Activated T-cell treated with anti-CD3 and anti-CD28 coated beads, Interleukin-2, amount 50 U/mL, for 48 hours (primary cell): ENCODE measurements around the gene C5AR1.
A peak's percentile ranks its signal among the peaks of the same experiment; 100 is the strongest.
"Not testable (repeated sequence)": the region's sequence is repeated elsewhere in the genome, so short reads cannot be mapped to it uniquely, and the experiment has no call there.

Experiments used
- DNase-seq, 2 experiments: peaks; one replicate each; pipeline ENCODE4 v3.0.0-alpha.2; 2020

The C5AR1 gene

GRCh38 chr19:47336765-47337718 lies 27.4 kb downstream of the C5AR1 start:
- DNase-seq = not testable (repeated sequence)

- no peak for DNase-seq
Observed at GRCh38 chr19:47339196-47339880, 29.7 kb downstream of the C5AR1 start.

- no peak for DNase-seq
Observed at GRCh38 chr19:47340477-47341208, 31.0 kb downstream of the C5AR1 start.

GRCh38 chr19:47341734-47342133 lies 32.1 kb downstream of the C5AR1 start:
- DNase-seq = no peak

GRCh38 chr19:47343194-47343802 lies 33.6 kb downstream of the C5AR1 start:
- no peak for DNase-seq

- no peak for DNase-seq
Observed at GRCh38 chr19:47344425-47344824, 34.8 kb downstream of the C5AR1 start.

GRCh38 chr19:47346024-47346423 lies 36.4 kb downstream of the C5AR1 start:
- DNase-seq = not testable (repeated sequence)

GRCh38 chr19:47348819-47349795 lies 39.4 kb downstream of the C5AR1 start, which contains the start of gene DHX34:
Gene DHX34, plus strand, starts transcription at chr19:47349315. Its CDS starts 3,716 bp downstream, at chr19:47353031.
- peak; percentile 100 for DNase-seq

- no peak for DNase-seq
Observed at GRCh38 chr19:47350630-47351029, 41.0 kb downstream of the C5AR1 start.

GRCh38 chr19:47351548-47351947 lies 41.9 kb downstream of the C5AR1 start:
- DNase-seq = no peak

- no peak for DNase-seq
Observed at GRCh38 chr19:47352095-47352494, 42.4 kb downstream of the C5AR1 start.

- DNase-seq = no peak
Observed at GRCh38 chr19:47353307-47353712, 43.6 kb downstream of the C5AR1 start.

- no peak for DNase-seq
Observed at GRCh38 chr19:47356900-47357299, 47.2 kb downstream of the C5AR1 start.

- DNase-seq = no peak
Observed at GRCh38 chr19:47357788-47358680, 48.4 kb downstream of the C5AR1 start.

GRCh38 chr19:47358936-47359335 lies 49.3 kb downstream of the C5AR1 start:
- no peak for DNase-seq

- DNase-seq = no peak
Observed at GRCh38 chr19:47362321-47362720, 52.7 kb downstream of the C5AR1 start.

GRCh38 chr19:47363758-47364531 lies 54.3 kb downstream of the C5AR1 start:
- DNase-seq = no peak

GRCh38 chr19:47365455-47365854 lies 55.8 kb downstream of the C5AR1 start:
- DNase-seq = not testable (repeated sequence)

- DNase-seq = no peak
Observed at GRCh38 chr19:47370045-47370611, 60.5 kb downstream of the C5AR1 start.
